HG03095 (cell line): ENCODE data around the gene GSTA1.
"Not testable (repeated sequence)": the region's sequence is repeated elsewhere in the genome, so short reads cannot be mapped to it uniquely, and the experiment has no call there.

ENCODE experiments used
- ATAC-seq: cut with Tn5 transposase; IDR thresholded peaks from one replicate; pipeline ENCODE4 v1.9.1; 2021; ENCODE audit warnings: moderate library complexity; ENCODE audit not compliant: unreplicated experiment

The GSTA1 gene

GRCh38 chr6:52803668-52804255, at the start of gene GSTA1:
Gene GSTA1 (minus strand): TSS chr6:52803816. CDS start chr6:52799267, 4,549 bp downstream.
- ATAC-seq, result not testable (repeated sequence)

- no peak for ATAC-seq
These were observed 45.5 kb upstream of the GSTA1 start for GRCh38 chr6:52849137-52849536.

GRCh38 chr6:52846002-52846401, 42.4 kb upstream of the GSTA1 start:
- ATAC-seq, result no peak

GRCh38 chr6:52843605-52844004, 40.0 kb upstream of the GSTA1 start:
- ATAC-seq, result no peak

- no peak for ATAC-seq
These were observed 37.4 kb upstream of the GSTA1 start, which contains the start of gene GSTA5 for GRCh38 chr6:52840763-52841585. Gene GSTA5 (minus strand): TSS chr6:52840813.

- ATAC-seq, result peak; percentile 76
These were observed 35.8 kb upstream of the GSTA1 start for GRCh38 chr6:52839124-52840055.

GRCh38 chr6:52834481-52834880, 30.9 kb upstream of the GSTA1 start:
- ATAC-seq, result no peak

- not testable (repeated sequence) for ATAC-seq
These were observed 27.3 kb upstream of the GSTA1 start for GRCh38 chr6:52830869-52831268.

- ATAC-seq, result no peak
These were observed 25.6 kb upstream of the GSTA1 start for GRCh38 chr6:52829046-52829817.

GRCh38 chr6:52828621-52829020, 25.0 kb upstream of the GSTA1 start:
- not testable (repeated sequence) for ATAC-seq

- not testable (repeated sequence) for ATAC-seq
These were observed 23.6 kb upstream of the GSTA1 start for GRCh38 chr6:52827073-52827783.

GRCh38 chr6:52826513-52826912, 22.9 kb upstream of the GSTA1 start:
- ATAC-seq, result no peak

- not testable (repeated sequence) for ATAC-seq
These were observed 22.4 kb upstream of the GSTA1 start for GRCh38 chr6:52825900-52826459.

- ATAC-seq, result not testable (repeated sequence)
These were observed 21.7 kb upstream of the GSTA1 start for GRCh38 chr6:52825270-52825793.

- no peak for ATAC-seq
These were observed 18.2 kb upstream of the GSTA1 start for GRCh38 chr6:52821842-52822241.

- ATAC-seq, result no peak
These were observed 16.6 kb upstream of the GSTA1 start for GRCh38 chr6:52820198-52820597.

- ATAC-seq, result peak; percentile 86
These were observed 11.8 kb upstream of the GSTA1 start for GRCh38 chr6:52815167-52816092.

GRCh38 chr6:52814545-52814944, 10.9 kb upstream of the GSTA1 start:
- not testable (repeated sequence) for ATAC-seq
